CD4-positive, alpha-beta memory T cell (primary cell): ENCODE results near the gene MNX1. TPM values are rescaled to one million over a fixed set of nuclear protein-coding genes. Genes with fewer than 3 reads are reported as not detected.

Experiments used
- CTCF ChIA-PET: fragments of 350-600 bp; sonication (Branson Sonifier 250); formaldehyde crosslinking; loops from one replicate; lab custom pipeline; 2021; ENCODE audit warnings: inconsistent platforms; ENCODE audit not compliant: partially characterized antibody; lab: Charles Lee
- POLR2A ChIA-PET: fragments of 350-600 bp; sonication (Branson Sonifier 250); formaldehyde crosslinking; loops from one replicate; lab custom pipeline; 2021; ENCODE audit not compliant: partially characterized antibody; lab: Charles Lee
- DNase-seq, 5 donors: peaks; one replicate each; pipeline versions ENCODE4 v3.0.0 to v3.0.0-alpha.2; 2020 to 2022; ENCODE audit warnings: mixed read lengths in 1 of 5
- H3K27ac ChIP-seq: one replicate; pipeline ENCODE4 v1.7.0; 2013; ENCODE audit warnings: low read depth, low read length
- H3K27me3 ChIP-seq: 2 replicates; pipeline ENCODE4 v1.7.0; 2013; ENCODE audit warnings: mild to moderate bottlenecking, low read length, moderate library complexity; ENCODE audit not compliant: insufficient read depth
- H3K36me3 ChIP-seq: 2 replicates; pipeline ENCODE4 v1.7.0; 2013; ENCODE audit warnings: mild to moderate bottlenecking, low read length, moderate library complexity; ENCODE audit not compliant: insufficient read depth
- H3K4me1 ChIP-seq: 2 replicates; pipeline ENCODE4 v1.7.0; 2013; ENCODE audit warnings: mild to moderate bottlenecking, low read length, moderate library complexity; ENCODE audit not compliant: insufficient read depth
- H3K4me3 ChIP-seq, 2 donors: one replicate each; pipeline ENCODE4 v1.7.0; 2013; ENCODE audit warnings: low read length in 2 of 2, mild to moderate bottlenecking in 1 of 2
- H3K9me3 ChIP-seq, 2 donors: one replicate each; pipeline ENCODE4 v1.7.0; 2013; ENCODE audit warnings: low read length in 2 of 2, control low read depth in 1 of 2; ENCODE audit not compliant: control insufficient read depth in 1 of 2
- H3K27ac Mint-ChIP-seq, 7 donors: one replicate each; pipeline ENCODE4 v1.8.0; 2020 to 2021; ENCODE audit warnings: mixed read lengths in 7 of 7, mild to moderate bottlenecking in 6 of 7, inconsistent platforms in 3 of 7, moderate library complexity in 3 of 7
- H3K27me3 Mint-ChIP-seq, 2 donors: one replicate each; pipeline ENCODE4 v1.8.0; 2020 to 2021; ENCODE audit warnings: mixed read lengths in 2 of 2
- H3K36me3 Mint-ChIP-seq, 2 donors: one replicate each; pipeline ENCODE4 v1.8.0; 2020 to 2021; ENCODE audit warnings: mixed read lengths in 2 of 2, inconsistent platforms in 1 of 2, mild to moderate bottlenecking in 1 of 2
- H3K4me1 Mint-ChIP-seq, 4 donors: one replicate each; pipeline ENCODE4 v1.8.0; 2020 to 2021; ENCODE audit warnings: mixed read lengths in 4 of 4, mild to moderate bottlenecking in 1 of 4
- H3K4me3 Mint-ChIP-seq, 8 donors: one replicate each; pipeline ENCODE4 v1.8.0; 2020 to 2021; ENCODE audit warnings: mixed read lengths in 8 of 8, mild to moderate bottlenecking in 7 of 8, moderate library complexity in 6 of 8, inconsistent platforms in 3 of 8
- H3K9me3 Mint-ChIP-seq, 8 donors: one replicate each; pipeline ENCODE4 v1.8.0; 2020 to 2021; ENCODE audit warnings: mixed read lengths in 8 of 8, mild to moderate bottlenecking in 5 of 8, inconsistent platforms in 3 of 8, moderate library complexity in 1 of 8
- intact Hi-C: fragments of 100-400 bp; cut with micrococcal nuclease; formaldehyde crosslinking; loops from one replicate; pipeline ENCODE4 v1.15.1; 2023
- polyA plus RNA-seq, 2 donors: library from polyadenylated mRNA; unstranded; fragments of 300-500 nt; fragmentation: Illumina TruSeq; gene quantifications; one replicate each; pipeline ENCODE4 v1.2.3, GENCODE V29; 2021
- total RNA-seq, 2 experiments: library from RNA; stranded (reverse); gene quantifications; one replicate each; pipeline ENCODE4 v1.2.3, GENCODE V29; 2021

MNX1 gene
- total and polyA plus RNA-seq, 4 experiments from 2014 or later, result not detected

DNA sequence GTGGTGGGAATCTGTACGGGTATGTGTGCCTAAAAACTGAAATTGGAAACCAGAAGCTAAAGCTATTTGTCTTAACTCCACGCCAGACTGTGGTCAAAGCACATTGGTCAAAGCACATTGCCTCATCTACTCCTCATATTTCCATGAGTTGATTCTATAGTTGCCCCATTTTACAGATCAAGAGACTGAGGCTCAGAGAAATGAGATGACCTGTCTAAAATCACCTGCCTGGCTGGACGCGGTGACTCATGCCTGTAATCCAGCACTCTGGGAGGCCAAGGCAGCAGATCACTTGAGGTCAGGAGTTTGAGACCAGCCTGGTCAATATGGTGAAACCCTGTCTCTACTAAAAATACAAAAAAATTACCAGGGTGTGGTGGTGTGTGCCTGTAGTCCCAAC, 21.7 kb upstream of the MNX1 start:
- Mint-ChIP-seq H3K27ac (no peak overlapping the region), H3K27me3 (peaks cover 41 to 52% of the 10 kb centered on the region in 2 donors), H3K9me3 (peaks cover 0 to 7% (median 2%) of the 10 kb centered on the region in 8 donors), H3K4me1 (no peaks in the 10 kb centered on the region), H3K36me3 (no peaks in the 10 kb centered on the region), H3K4me3 (no peak overlapping the region)
- CTCF ChIA-PET, result no interaction called here
- no peak for DNase-seq
- Histone ChIP-seq H3K27ac (no peak overlapping the region), H3K9me3 (no peaks in the 10 kb centered on the region), H3K4me1 (no peaks in the 10 kb centered on the region), H3K27me3 (peaks cover 5% of the 10 kb centered on the region), H3K4me3 (no peak overlapping the region), H3K36me3 (no peaks in the 10 kb centered on the region)
- intact Hi-C loops, result no loop called here
- POLR2A ChIA-PET, result no interaction called here

DNA sequence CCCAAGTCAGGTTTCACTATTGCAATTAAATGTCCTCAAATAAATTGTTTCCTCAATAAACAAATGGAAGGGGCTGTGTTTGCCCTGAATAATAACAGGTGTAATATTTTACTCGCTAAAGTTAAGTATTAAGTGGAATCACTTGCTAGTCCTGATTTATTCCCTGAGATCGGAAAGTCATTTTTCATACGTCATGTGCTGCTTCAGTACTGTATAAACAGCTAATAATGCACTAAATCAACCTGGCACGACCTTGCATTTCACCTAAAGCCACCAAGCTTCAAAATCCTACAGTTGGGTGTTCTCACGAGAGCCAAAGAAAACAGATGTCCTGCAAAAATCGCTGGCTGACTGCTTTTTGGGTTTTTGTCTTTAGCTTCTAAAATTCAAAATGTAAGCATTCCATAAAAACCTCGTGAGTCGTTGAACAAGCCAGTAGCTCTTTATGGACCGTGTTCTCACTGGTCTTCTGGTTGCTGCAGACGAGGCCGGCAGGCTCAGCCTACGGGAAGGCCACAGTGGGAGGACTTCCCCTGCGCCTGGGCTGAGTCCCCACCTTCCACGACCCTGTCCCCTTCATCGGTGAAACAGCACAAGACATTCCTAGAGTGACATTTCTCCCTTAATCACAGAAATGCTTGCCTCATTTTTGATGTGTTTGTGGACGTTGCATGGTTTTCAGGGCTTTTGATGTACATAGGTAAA, 17.9 kb upstream of the MNX1 start:
- H3K4me3 ChIP-seq, result no peak overlapping the region
- no peaks in the 10 kb centered on the region for H3K4me1 ChIP-seq
- intact Hi-C loops, result no loop called here
- peaks cover 52 to 61% of the 10 kb centered on the region in 2 donors for H3K27me3 Mint-ChIP-seq
- DNase-seq, result no peak
- peaks cover 0 to 4% (median 0%) of the 10 kb centered on the region in 8 donors for H3K9me3 Mint-ChIP-seq
- H3K27ac Mint-ChIP-seq, result no peak overlapping the region
- no peaks in the 10 kb centered on the region for H3K36me3 ChIP-seq
- no peaks in the 10 kb centered on the region for H3K4me1 Mint-ChIP-seq
- CTCF ChIA-PET, result no interaction called here
- H3K27me3 ChIP-seq, result peaks cover 17% of the 10 kb centered on the region
- no peaks in the 10 kb centered on the region for H3K9me3 ChIP-seq
- H3K4me3 Mint-ChIP-seq, result no peak overlapping the region
- no peak overlapping the region for H3K27ac ChIP-seq
- POLR2A ChIA-PET, result no interaction called here
- H3K36me3 Mint-ChIP-seq, result no peaks in the 10 kb centered on the region

DNA sequence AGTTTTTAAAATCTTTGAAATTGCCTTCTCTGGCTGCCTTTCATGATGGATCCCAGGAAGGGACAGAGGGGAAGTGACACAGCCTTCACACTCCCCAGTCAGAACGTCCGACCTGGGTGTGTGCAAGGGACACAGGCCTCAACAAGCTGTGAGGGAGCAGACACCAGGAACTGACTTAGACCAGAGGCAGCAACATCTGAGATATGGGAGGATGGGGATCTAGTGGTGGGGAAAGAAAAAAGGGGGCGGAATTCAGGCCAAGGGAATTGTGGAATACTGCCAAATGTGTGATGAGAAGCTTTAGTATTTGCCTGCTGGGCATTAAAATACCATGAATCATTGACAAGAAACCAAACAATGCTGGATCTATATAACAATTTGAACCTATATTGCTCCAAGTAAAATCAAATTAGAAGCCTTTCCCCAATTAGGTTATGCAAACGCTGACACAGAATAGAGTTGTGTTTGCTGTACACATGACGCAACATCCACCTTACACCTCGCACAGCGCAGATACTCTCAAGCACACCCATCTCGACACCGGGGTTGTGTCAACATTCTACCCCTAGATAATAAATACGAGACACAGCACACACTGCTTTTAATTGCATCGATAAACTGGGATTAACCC, 17.2 kb upstream of the MNX1 start:
- peaks cover 24% of the 10 kb centered on the region for H3K27me3 ChIP-seq

DNA sequence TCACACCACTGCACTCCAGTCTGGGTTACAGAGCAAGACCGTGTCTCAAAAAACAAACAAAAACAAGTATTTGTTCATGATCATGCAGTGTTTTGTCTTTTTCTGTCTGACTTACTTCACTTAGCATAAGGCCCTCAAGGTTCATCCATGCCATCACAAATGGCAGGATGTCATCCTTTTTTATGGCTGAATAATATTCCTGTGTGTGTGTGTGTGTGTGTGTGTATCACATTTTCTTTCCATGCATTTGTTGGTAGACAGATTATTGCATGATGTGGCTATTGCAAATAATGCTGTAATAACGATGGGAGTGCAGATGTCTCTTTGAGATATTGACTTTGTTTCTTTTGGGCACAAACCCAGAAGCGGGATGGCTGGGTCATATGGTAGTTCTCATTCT, 14.3 kb upstream of the MNX1 start:
- Mint-ChIP-seq H3K9me3 (peaks cover 0 to 4% (median 0%) of the 10 kb centered on the region in 8 donors), H3K27ac (no peak overlapping the region), H3K36me3 (no peaks in the 10 kb centered on the region), H3K27me3 (peaks cover 60 to 69% of the 10 kb centered on the region in 2 donors), H3K4me3 (no peak overlapping the region), H3K4me1 (peaks cover 2 to 13% (median 5%) of the 10 kb centered on the region in 4 donors)
- no peak overlapping the region for H3K27ac ChIP-seq
- H3K4me3 ChIP-seq, result no peak overlapping the region
- ChIA-PET POLR2A (no interaction called here), CTCF (no interaction called here)
- intact Hi-C loops, result no loop called here
- H3K9me3 ChIP-seq, result no peaks in the 10 kb centered on the region
- H3K27me3 ChIP-seq, result peaks cover 46% of the 10 kb centered on the region
- H3K4me1 ChIP-seq, result peaks cover 14% of the 10 kb centered on the region
- no peaks in the 10 kb centered on the region for H3K36me3 ChIP-seq
- no peak for DNase-seq

More for the DNA sequence above, 17.2 kb upstream of the MNX1 start:
- peaks cover 0 to 4% (median 0%) of the 10 kb centered on the region in 8 donors for H3K9me3 Mint-ChIP-seq
- no peaks in the 10 kb centered on the region for H3K9me3 ChIP-seq
- POLR2A ChIA-PET, result no interaction called here
- DNase-seq, result no peak
- H3K4me1 ChIP-seq, result no peaks in the 10 kb centered on the region
- peaks cover 58 to 67% of the 10 kb centered on the region in 2 donors for H3K27me3 Mint-ChIP-seq
- no peaks in the 10 kb centered on the region for H3K36me3 Mint-ChIP-seq
- intact Hi-C loops, result no loop called here
- no peak overlapping the region for H3K4me3 ChIP-seq
- no peak overlapping the region for H3K27ac Mint-ChIP-seq
- H3K36me3 ChIP-seq, result no peaks in the 10 kb centered on the region
- no peak overlapping the region for H3K27ac ChIP-seq
- H3K4me1 Mint-ChIP-seq, result peaks cover 0 to 3% (median under 1%) of the 10 kb centered on the region in 4 donors
- CTCF ChIA-PET, result no interaction called here
- no peak overlapping the region for H3K4me3 Mint-ChIP-seq

DNA sequence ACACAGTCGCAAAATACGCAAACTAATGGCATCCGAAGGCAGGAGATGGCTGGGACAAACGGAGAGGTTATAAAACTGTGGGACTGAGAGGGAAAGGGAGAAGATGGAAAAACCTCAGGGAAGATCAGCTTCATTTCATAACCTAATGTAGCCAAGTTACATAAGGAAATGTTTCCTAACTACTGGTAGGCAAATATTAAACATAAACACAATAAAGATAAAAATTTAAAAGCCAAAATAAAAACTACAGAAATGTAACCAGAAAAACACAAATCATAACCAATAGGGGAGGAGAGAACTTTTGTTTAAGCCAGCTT, 13.1 kb upstream of the MNX1 start:
- Mint-ChIP-seq H3K4me1 (peaks cover 6 to 20% (median 9%) of the 10 kb centered on the region in 4 donors), H3K36me3 (no peaks in the 10 kb centered on the region), H3K27me3 (peaks cover 58 to 66% of the 10 kb centered on the region in 2 donors), H3K27ac (no peak overlapping the region), H3K9me3 (peaks cover 0 to 4% (median 0%) of the 10 kb centered on the region in 8 donors), H3K4me3 (no peak overlapping the region)
- Histone ChIP-seq H3K27ac (no peak overlapping the region), H3K4me3 (no peak overlapping the region), H3K27me3 (peaks cover 52% of the 10 kb centered on the region), H3K9me3 (no peaks in the 10 kb centered on the region), H3K4me1 (peaks cover 14% of the 10 kb centered on the region), H3K36me3 (no peaks in the 10 kb centered on the region)
- no peak for DNase-seq
- intact Hi-C loops, result no loop called here
- CTCF ChIA-PET, result no interaction called here
- POLR2A ChIA-PET, result no interaction called here

DNA sequence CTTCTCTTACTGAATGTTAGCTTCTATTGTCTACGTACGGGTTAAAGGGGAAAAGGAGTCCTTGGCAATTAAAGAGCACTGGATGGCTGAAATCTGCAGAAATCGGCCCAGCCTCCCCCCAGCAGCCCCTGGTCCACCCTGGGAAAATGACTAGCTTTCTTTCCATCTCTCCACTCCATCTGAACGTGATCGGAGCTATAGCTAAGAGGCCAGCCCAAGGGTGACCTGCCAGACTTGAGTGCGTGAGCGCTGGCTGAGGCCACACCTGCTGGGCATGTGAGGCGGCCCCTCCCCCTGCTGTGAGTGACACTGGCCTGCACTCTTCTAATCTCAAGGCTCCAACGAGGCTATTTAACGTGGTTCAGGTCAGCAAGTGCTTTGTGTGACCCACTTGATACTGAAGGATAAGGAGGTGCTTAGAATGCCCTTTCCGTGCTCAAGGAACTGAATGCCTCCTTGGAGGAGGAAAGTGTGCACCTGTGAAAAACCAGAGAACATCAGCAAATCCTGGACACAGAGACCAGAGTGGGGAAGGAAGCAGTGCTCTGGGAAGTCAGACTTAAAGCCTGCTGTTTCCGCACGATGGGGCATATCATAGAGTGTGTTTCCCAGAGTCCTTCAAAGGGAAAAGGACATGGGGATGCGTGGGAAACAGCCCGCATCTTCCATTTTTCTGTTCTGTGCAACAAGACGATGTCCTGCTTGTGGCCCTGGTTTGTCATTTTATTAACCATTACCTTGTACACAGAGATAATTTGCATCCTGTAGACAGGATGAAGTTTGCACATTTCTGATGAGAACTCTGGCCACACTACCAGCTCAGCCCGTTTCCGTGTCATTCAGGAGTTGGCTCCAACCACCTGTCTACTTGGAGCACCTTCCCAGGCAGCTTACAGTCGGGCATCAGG, 12.5 kb upstream of the MNX1 start:
- Histone ChIP-seq H3K4me1 (peaks cover 14% of the 10 kb centered on the region), H3K36me3 (no peaks in the 10 kb centered on the region), H3K27ac (no peak overlapping the region), H3K27me3 (peaks cover 52% of the 10 kb centered on the region), H3K9me3 (no peaks in the 10 kb centered on the region), H3K4me3 (no peak overlapping the region)
- H3K27ac Mint-ChIP-seq, result peak overlapping the region in 1 of 7 donors; percentile 53
- H3K27me3 Mint-ChIP-seq, result peaks cover 55 to 63% of the 10 kb centered on the region in 2 donors
- DNase-seq, result no peak
- intact Hi-C loops, result no loop called here
- H3K4me3 Mint-ChIP-seq, result peak overlapping the region in 2 of 8 donors; percentile 15 to 46
- no peaks in the 10 kb centered on the region for H3K36me3 Mint-ChIP-seq
- ChIA-PET CTCF (no interaction called here), POLR2A (no interaction called here)
- H3K9me3 Mint-ChIP-seq, result peaks cover 0 to 4% (median 0%) of the 10 kb centered on the region in 8 donors
- H3K4me1 Mint-ChIP-seq, result peaks cover 7 to 22% (median 10%) of the 10 kb centered on the region in 4 donors
